CD4-positive, alpha-beta T cell treated with Interleukin-4 for 1 hour (primary cell): ENCODE results near the gene LAMA5.
A peak's percentile ranks its signal among the peaks of the same experiment; 100 is the strongest.

ENCODE experiments used
- DNase-seq, 2 donors: peaks; one replicate each; pipeline ENCODE4 v3.0.0-alpha.2; 2020 to 2022

Gene LAMA5

GRCh38 chr20:62301773-62302340 lies 65.3 kb downstream of the LAMA5 start:
- DNase-seq = peak; percentile 89 to 90

GRCh38 chr20:62301111-62301668 lies 65.9 kb downstream of the LAMA5 start:
- DNase-seq = no peak

GRCh38 chr20:62300319-62300718 lies 66.8 kb downstream of the LAMA5 start:
- DNase-seq = no peak

- no peak for DNase-seq
Observed at GRCh38 chr20:62299666-62300236, 67.4 kb downstream of the LAMA5 start.

GRCh38 chr20:62298577-62299249 lies 68.4 kb downstream of the LAMA5 start:
- DNase-seq = no peak

- DNase-seq = no peak
Observed at GRCh38 chr20:62297449-62298227, 69.5 kb downstream of the LAMA5 start.

GRCh38 chr20:62296724-62297448 lies 70.2 kb downstream of the LAMA5 start:
- DNase-seq = no peak

GRCh38 chr20:62294516-62294915 lies 72.6 kb downstream of the LAMA5 start:
- no peak for DNase-seq

GRCh38 chr20:62293946-62294345 lies 73.2 kb downstream of the LAMA5 start:
- DNase-seq = no peak

GRCh38 chr20:62293111-62293784 lies 73.9 kb downstream of the LAMA5 start:
- DNase-seq = no peak

GRCh38 chr20:62292108-62292507 lies 75.0 kb downstream of the LAMA5 start:
- DNase-seq = peak; percentile 24 to 35

- no peak for DNase-seq
Observed at GRCh38 chr20:62291251-62292066, 75.7 kb downstream of the LAMA5 start.

GRCh38 chr20:62289898-62290297 lies 77.2 kb downstream of the LAMA5 start:
- DNase-seq = no peak

GRCh38 chr20:62289131-62289530 lies 78.0 kb downstream of the LAMA5 start:
- no peak for DNase-seq

GRCh38 chr20:62288535-62289105 lies 78.5 kb downstream of the LAMA5 start:
- no peak for DNase-seq

GRCh38 chr20:62287759-62288534 lies 79.2 kb downstream of the LAMA5 start:
- no peak for DNase-seq

GRCh38 chr20:62287129-62287528 lies 80.0 kb downstream of the LAMA5 start:
- DNase-seq = no peak

GRCh38 chr20:62286493-62287064 lies 80.5 kb downstream of the LAMA5 start:
- no peak for DNase-seq

- no peak for DNase-seq
Observed at GRCh38 chr20:62285722-62286121, 81.4 kb downstream of the LAMA5 start.

GRCh38 chr20:62285151-62285550 lies 82.0 kb downstream of the LAMA5 start:
- no peak for DNase-seq
